Colonic mucosa (tissue), 4 donors: ENCODE measurements around the gene PHACTR1. TPM values are rescaled to one million over a fixed set of nuclear protein-coding genes. Genes with fewer than 3 reads are reported as not detected.

Source experiments
- DNase-seq: peaks from one replicate; pipeline ENCODE4 v3.0.0-alpha.2; 2020
- H3K27ac ChIP-seq: fragments of 200-600 bp; one replicate; pipeline ENCODE4 v1.8.0; 2021
- H3K27me3 ChIP-seq: fragments of 200-600 bp; one replicate; pipeline ENCODE4 v1.8.0; 2021
- H3K36me3 ChIP-seq: fragments of 200-600 bp; one replicate; pipeline ENCODE4 v1.8.0; 2021
- H3K4me1 ChIP-seq: fragments of 200-600 bp; one replicate; pipeline ENCODE4 v1.8.0; 2021; ENCODE audit warnings: mild to moderate bottlenecking
- H3K4me3 ChIP-seq: fragments of 200-600 bp; one replicate; pipeline ENCODE4 v1.8.0; 2021
- H3K9ac ChIP-seq, 2 donors: one replicate each; pipeline ENCODE4 v1.7.0; 2013; ENCODE audit warnings: control low read depth in 2 of 2, low read depth in 2 of 2, low read length in 2 of 2
- H3K9me3 ChIP-seq: fragments of 200-600 bp; one replicate; pipeline ENCODE4 v1.8.0; 2021
- intact Hi-C: fragments of 100-400 bp; cut with DNase I; formaldehyde crosslinking; loops from one replicate; pipeline ENCODE4 v1.14.1; 2022
- total RNA-seq, 2 donors: library from RNA; stranded (reverse); fragmentation: NEBNext Ultra II Directional in 1 of 2; extraction: Animal tissue kit (Norgen Biotek cat#: 25700) in 1 of 2; gene quantifications; one replicate each; pipeline ENCODE4 v1.2.1, GENCODE V29; 2021
- TF ChIP-seq, protein P1 (sequence below): fragments of 200-600 bp; IDR thresholded peaks from one replicate; pipeline ENCODE4 v1.8.0; 2022; ENCODE audit warnings: antibody characterized with exemption, mild to moderate bottlenecking
- donor health status: healthy.
- donor health status: DM: no; HTN: no; CAD: no.
- donor health status: DM: no; HTN: no; CAD: no.

Gene PHACTR1
- total RNA-seq, 2 donors from 2014 or later, result 1.7 to 2.2 TPM

DNA sequence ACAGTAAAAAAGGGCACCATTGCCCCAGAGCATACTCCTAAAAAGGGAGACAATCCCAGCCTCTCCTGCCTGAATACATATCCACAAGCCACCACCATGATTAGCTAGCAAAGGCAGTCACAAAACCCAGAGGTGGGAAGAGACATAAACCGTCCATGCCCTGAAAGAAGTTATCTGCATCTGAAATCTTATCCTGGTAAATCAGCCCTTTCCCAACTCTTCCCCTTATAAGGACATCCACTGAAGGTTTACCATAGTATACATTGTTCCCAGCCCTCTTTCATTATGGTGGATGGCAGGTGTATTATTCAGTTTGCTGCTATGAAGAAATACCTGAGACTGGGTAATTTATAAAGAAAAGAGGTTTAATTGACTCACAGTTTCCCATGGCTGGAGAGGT lies 516.5 kb downstream of the PHACTR1 start:
- Histone ChIP-seq H3K9ac (no peak overlapping the region), H3K36me3 (no peaks in the 10 kb centered on the region), H3K27me3 (no peaks in the 10 kb centered on the region), H3K4me1 (no peaks in the 10 kb centered on the region), H3K27ac (no peak overlapping the region), H3K4me3 (no peak overlapping the region), H3K9me3 (no peaks in the 10 kb centered on the region)
- TF ChIP-seq, protein P1, sequence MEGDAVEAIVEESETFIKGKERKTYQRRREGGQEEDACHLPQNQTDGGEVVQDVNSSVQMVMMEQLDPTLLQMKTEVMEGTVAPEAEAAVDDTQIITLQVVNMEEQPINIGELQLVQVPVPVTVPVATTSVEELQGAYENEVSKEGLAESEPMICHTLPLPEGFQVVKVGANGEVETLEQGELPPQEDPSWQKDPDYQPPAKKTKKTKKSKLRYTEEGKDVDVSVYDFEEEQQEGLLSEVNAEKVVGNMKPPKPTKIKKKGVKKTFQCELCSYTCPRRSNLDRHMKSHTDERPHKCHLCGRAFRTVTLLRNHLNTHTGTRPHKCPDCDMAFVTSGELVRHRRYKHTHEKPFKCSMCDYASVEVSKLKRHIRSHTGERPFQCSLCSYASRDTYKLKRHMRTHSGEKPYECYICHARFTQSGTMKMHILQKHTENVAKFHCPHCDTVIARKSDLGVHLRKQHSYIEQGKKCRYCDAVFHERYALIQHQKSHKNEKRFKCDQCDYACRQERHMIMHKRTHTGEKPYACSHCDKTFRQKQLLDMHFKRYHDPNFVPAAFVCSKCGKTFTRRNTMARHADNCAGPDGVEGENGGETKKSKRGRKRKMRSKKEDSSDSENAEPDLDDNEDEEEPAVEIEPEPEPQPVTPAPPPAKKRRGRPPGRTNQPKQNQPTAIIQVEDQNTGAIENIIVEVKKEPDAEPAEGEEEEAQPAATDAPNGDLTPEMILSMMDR, result no peak
- intact Hi-C loops, result no loop called here
- no peak for DNase-seq

DNA sequence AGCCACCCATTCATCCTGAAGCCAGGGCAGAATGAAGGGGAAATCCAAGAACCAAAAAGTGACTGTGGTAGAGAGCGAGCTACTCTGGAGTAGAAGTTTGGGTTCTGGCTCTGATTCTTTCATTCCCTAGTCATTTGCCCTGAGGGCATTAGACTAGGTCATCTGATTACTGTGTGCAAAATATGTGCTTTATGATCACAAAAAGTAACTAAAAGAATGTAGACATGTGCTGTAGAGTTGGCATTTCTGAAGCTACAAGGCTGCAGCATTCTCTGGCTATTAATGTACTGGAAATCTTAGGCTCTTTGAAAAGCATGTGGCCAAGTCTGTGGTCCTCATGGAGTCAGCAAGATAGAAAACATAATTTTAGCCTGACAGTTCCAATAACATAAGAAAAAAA lies 517.6 kb downstream of the PHACTR1 start:
- Histone ChIP-seq H3K27ac (no peak overlapping the region), H3K27me3 (no peaks in the 10 kb centered on the region), H3K4me1 (no peaks in the 10 kb centered on the region), H3K9me3 (no peaks in the 10 kb centered on the region), H3K4me3 (no peak overlapping the region), H3K9ac (no peak overlapping the region), H3K36me3 (no peaks in the 10 kb centered on the region)
- intact Hi-C loops, result no loop called here
- DNase-seq, result no peak
- TF ChIP-seq, protein P1, result no peak

DNA sequence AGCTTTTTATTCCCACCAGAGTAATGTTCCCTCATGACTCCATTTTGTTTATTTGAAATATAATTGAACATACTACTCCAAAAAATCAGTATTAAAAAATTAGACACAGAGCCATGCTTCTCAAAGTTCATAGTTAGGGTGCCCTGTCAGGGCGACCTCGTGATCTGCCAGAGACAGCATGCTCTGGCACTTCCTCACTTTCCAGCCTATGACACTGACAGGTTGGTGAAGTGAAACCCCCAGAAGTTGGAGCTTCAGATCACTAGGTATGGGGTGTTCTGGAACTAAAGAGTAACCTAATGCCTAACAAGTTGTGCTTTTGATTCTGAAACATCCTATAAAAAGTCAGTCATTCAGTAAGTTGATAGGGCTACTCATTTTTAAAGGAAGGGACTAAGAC lies 518.8 kb downstream of the PHACTR1 start:
- H3K4me3 ChIP-seq, result no peak overlapping the region
- intact Hi-C loops, result no loop called here
- no peaks in the 10 kb centered on the region for H3K27me3 ChIP-seq
- no peak for DNase-seq
- no peaks in the 10 kb centered on the region for H3K4me1 ChIP-seq
- H3K9ac ChIP-seq, result no peak overlapping the region
- no peaks in the 10 kb centered on the region for H3K9me3 ChIP-seq
- TF ChIP-seq, protein P1, result no peak
- H3K36me3 ChIP-seq, result no peaks in the 10 kb centered on the region
- H3K27ac ChIP-seq, result no peak overlapping the region

DNA sequence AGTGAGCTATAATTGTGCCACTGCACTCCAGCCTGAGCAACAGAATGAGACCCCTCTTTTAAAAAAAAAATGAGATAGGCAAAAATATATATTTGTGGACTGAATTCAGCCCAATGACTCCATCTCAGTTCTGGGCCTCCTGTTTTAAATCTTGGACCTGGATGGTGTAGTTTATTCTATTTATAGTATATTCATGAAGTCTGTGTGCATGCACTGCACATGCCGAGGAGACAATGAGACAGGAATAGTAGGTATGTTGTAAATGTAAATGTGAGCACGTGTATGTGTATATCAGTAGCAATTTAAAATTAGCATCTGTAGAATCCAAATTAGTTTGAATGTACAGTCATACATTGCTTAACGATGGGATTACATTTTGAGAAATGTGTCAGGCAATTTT lies 520.8 kb downstream of the PHACTR1 start:
- no peak for DNase-seq
- Histone ChIP-seq H3K27me3 (no peaks in the 10 kb centered on the region), H3K4me1 (no peaks in the 10 kb centered on the region), H3K4me3 (no peak overlapping the region), H3K27ac (no peak overlapping the region), H3K9me3 (no peaks in the 10 kb centered on the region), H3K36me3 (no peaks in the 10 kb centered on the region), H3K9ac (no peak overlapping the region)
- intact Hi-C loops, result no loop called here
- TF ChIP-seq, protein P1, result no peak

DNA sequence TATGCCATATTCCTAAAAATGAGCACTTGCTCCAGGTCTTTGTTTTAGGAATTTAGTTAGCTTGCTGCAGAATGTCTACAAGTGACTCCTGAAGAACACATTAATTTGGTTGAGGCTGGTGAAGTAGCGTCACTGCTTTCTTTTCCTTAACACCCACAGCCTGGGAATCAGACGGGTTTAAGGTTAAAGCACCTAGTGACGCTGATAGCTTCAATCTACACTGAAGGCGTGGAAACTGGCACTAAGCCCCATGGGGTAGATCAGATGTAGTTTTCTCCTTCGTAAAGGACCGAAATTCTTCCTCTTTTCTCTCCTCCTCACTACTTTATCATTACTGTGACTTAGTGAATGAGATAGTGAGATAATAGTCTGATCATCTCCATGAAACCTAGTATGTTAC lies 521.5 kb downstream of the PHACTR1 start:
- Histone ChIP-seq H3K27ac (no peak overlapping the region), H3K4me3 (no peak overlapping the region), H3K27me3 (no peaks in the 10 kb centered on the region), H3K9me3 (no peaks in the 10 kb centered on the region), H3K9ac (no peak overlapping the region), H3K36me3 (no peaks in the 10 kb centered on the region), H3K4me1 (no peaks in the 10 kb centered on the region)
- TF ChIP-seq, protein P1, result no peak
- intact Hi-C loops, result no loop called here
- no peak for DNase-seq
